ENCODE measurements around the gene CHST9. TPM values are rescaled to one million over a fixed set of nuclear protein-coding genes. Genes with fewer than 3 reads are reported as not detected.
A peak's percentile ranks its signal among the peaks of the same experiment; 100 is the strongest.

Gene CHST9
- total and polyA plus RNA-seq, 10 of the 15 experiments (the other 5 are each of a cell fraction or from before 2014, with no cell fraction given), result 0.34 TPM; not detected in 9

GRCh38 chr18:27141876-27142275 is 43.2 kb downstream of the CHST9 start:
- POLR2A ChIA-PET, result no interaction called here
- no peaks in the 10 kb centered on the region for H4K20me1 ChIP-seq (ENCODE audit: control insufficient read depth, insufficient read depth)
- RAD21 ChIA-PET (ENCODE audit: unreplicated experiment), result no interaction called here
- no peak overlapping the region for H2AFZ ChIP-seq (ENCODE audit: control insufficient read depth, low read depth, low read length)
- H3K4me1 ChIP-seq (ENCODE audit: control insufficient read depth, insufficient read depth, low read length), result no peaks in the 10 kb centered on the region
- no peak overlapping the region for H3K4me3 ChIP-seq
- intact Hi-C loops (cut with micrococcal nuclease; ENCODE audit: unreplicated experiment), result no loop called here
- H3K9ac ChIP-seq (ENCODE audit: control insufficient read depth, insufficient read depth, low read length), result no peak overlapping the region
- H3K27ac ChIP-seq (ENCODE audit: control insufficient read depth, insufficient read depth), result no peak overlapping the region
- TF ChIP-seq HDAC6 (IDR thresholded peaks at IDR 0.05; ENCODE audit: unreplicated experiment) (no peak), ZBTB40 (IDR thresholded peaks at IDR 0.05; ENCODE audit: borderline replicate concordance) (peak; percentile 42; the same call in 1 of the 2 replicates)
- in situ Hi-C loops (cut with MboI), result no loop called here
- DNase-seq (ENCODE audit: low read depth, low spot score) (no peak), ATAC-seq (no peak), FAIRE-seq (no peak)
- SMC1A ChIA-PET (ENCODE audit: uncharacterized antibody, unreplicated experiment), result no interaction called here
- no peaks in the 10 kb centered on the region for H3K79me2 ChIP-seq (ENCODE audit: control insufficient read depth, insufficient read depth, low read length)
- H3K9me3 ChIP-seq (replicated peaks; ENCODE audit: control insufficient read depth, insufficient read depth, low read length), result no peaks in the 10 kb centered on the region
- CTCF ChIA-PET, result no interaction called here
- H3K36me3 ChIP-seq (ENCODE audit: control insufficient read depth in 2 of 2, insufficient read depth in 2 of 2, low read length in 1 of 2), result no peaks in the 10 kb centered on the region
- no peaks in the 10 kb centered on the region for H3K27me3 ChIP-seq (replicated peaks in 1 of 2; ENCODE audit: control insufficient read depth in 2 of 2, insufficient read depth in 2 of 2, low read length in 1 of 2)
- no TSS peak for BruUV-seq (replicated peaks)
- no peak overlapping the region for H3K4me2 ChIP-seq (ENCODE audit: control insufficient read depth, insufficient read depth)

GRCh38 chr18:27138079-27138478 is 47.0 kb downstream of the CHST9 start:
- SMC1A ChIA-PET (ENCODE audit: uncharacterized antibody, unreplicated experiment), result interaction anchor here (1.1 kb wide), 1 partner anchor 16 kb away, joined by 3 read pairs; no protein-coding TSS in a partner anchor
- no peak for FAIRE-seq
- no peak overlapping the region for H3K9ac ChIP-seq (ENCODE audit: control insufficient read depth, insufficient read depth, low read length)
- CTCF ChIA-PET, result no interaction called here
- no peaks in the 10 kb centered on the region for H3K79me2 ChIP-seq (ENCODE audit: control insufficient read depth, insufficient read depth, low read length)
- in situ Hi-C loops (cut with MboI) (no loop called here), intact Hi-C loops (cut with micrococcal nuclease; ENCODE audit: unreplicated experiment) (no loop called here)
- BruUV-seq (replicated peaks), result no TSS peak
- no peak for ATAC-seq
- no peaks in the 10 kb centered on the region for H3K27me3 ChIP-seq (replicated peaks in 1 of 2; ENCODE audit: control insufficient read depth in 2 of 2, insufficient read depth in 2 of 2, low read length in 1 of 2)
- H3K4me2 ChIP-seq (ENCODE audit: control insufficient read depth, insufficient read depth), result no peak overlapping the region
- no peaks in the 10 kb centered on the region for H4K20me1 ChIP-seq (ENCODE audit: control insufficient read depth, insufficient read depth)
- H3K4me3 ChIP-seq, result no peak overlapping the region
- 0% methylated on average over 1 of the region's 1 CpG for WGBS (ENCODE audit: insufficient coverage, insufficient replicate concordance, low lambda C conversion rate, missing lambda C conversion rate)
- DNase-seq (ENCODE audit: low read depth, low spot score), result no peak
- POLR2A ChIA-PET, result no interaction called here
- RAD21 ChIA-PET (ENCODE audit: unreplicated experiment), result no interaction called here
- no peak overlapping the region for H3K27ac ChIP-seq (ENCODE audit: control insufficient read depth, insufficient read depth)
- H3K9me3 ChIP-seq (replicated peaks; ENCODE audit: control insufficient read depth, insufficient read depth, low read length), result no peaks in the 10 kb centered on the region
- H2AFZ ChIP-seq (ENCODE audit: control insufficient read depth, low read depth, low read length), result no peak overlapping the region
- no peaks in the 10 kb centered on the region for H3K36me3 ChIP-seq (ENCODE audit: control insufficient read depth in 2 of 2, insufficient read depth in 2 of 2, low read length in 1 of 2)
- H3K4me1 ChIP-seq (ENCODE audit: control insufficient read depth, insufficient read depth, low read length), result no peaks in the 10 kb centered on the region
- TF ChIP-seq LARP7 (IDR thresholded peaks at IDR 0.05) (no peak), SUPT20H (IDR thresholded peaks at IDR 0.05; ENCODE audit: borderline replicate concordance, control insufficient read depth, low read depth, low read length) (no peak), EZH2 (IDR thresholded peaks at IDR 0.05; ENCODE audit: borderline replicate concordance, control insufficient read depth, low read depth, low read length) (no peak), DPF2 (IDR thresholded peaks at IDR 0.05) (no peak), ZBED1 (IDR thresholded peaks at IDR 0.05; ENCODE audit: borderline replicate concordance) (no peak), NR2C2 (IDR thresholded peaks at IDR 0.05; ENCODE audit: borderline replicate concordance, control insufficient read depth, insufficient read length, low read depth) (no peak), POU2F2 (IDR thresholded peaks at IDR 0.05; ENCODE audit: borderline replicate concordance, low read depth, low read length) (no peak), BHLHE40 (IDR thresholded peaks at IDR 0.05; ENCODE audit: borderline replicate concordance in 1 of 2, low read depth in 2 of 2, low read length in 1 of 2) (no peak), BACH1 (IDR thresholded peaks at IDR 0.05; ENCODE audit: borderline replicate concordance) (no peak)
- TF ChIP-seq, protein P1, sequence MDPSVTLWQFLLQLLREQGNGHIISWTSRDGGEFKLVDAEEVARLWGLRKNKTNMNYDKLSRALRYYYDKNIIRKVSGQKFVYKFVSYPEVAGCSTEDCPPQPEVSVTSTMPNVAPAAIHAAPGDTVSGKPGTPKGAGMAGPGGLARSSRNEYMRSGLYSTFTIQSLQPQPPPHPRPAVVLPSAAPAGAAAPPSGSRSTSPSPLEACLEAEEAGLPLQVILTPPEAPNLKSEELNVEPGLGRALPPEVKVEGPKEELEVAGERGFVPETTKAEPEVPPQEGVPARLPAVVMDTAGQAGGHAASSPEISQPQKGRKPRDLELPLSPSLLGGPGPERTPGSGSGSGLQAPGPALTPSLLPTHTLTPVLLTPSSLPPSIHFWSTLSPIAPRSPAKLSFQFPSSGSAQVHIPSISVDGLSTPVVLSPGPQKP (IDR thresholded peaks at IDR 0.05; ENCODE audit: low read depth, low read length), result no peak

Data from GM12878 (cell line).